Measurements from ENCODE around the gene DUT.

DUT gene

GRCh38 chr15:48371550-48371949 lies 40.3 kb downstream of the DUT start:
- no peak for DNase-seq (ENCODE audit: low read depth in 3 of 3)

- DNase-seq (ENCODE audit: low read depth in 3 of 3) = no peak
Observed at GRCh38 chr15:48371961-48372360, 40.7 kb downstream of the DUT start.

- DNase-seq (ENCODE audit: low read depth in 3 of 3) = no peak
Observed at GRCh38 chr15:48373821-48374451, 42.7 kb downstream of the DUT start.

- no peak for DNase-seq (ENCODE audit: low read depth in 3 of 3)
Observed at GRCh38 chr15:48374472-48374871, 43.2 kb downstream of the DUT start.

GRCh38 chr15:48375767-48376166 lies 44.5 kb downstream of the DUT start:
- no peak for DNase-seq (ENCODE audit: low read depth in 3 of 3)

- no peak for DNase-seq (ENCODE audit: low read depth in 3 of 3)
Observed at GRCh38 chr15:48380198-48380597, 49.0 kb downstream of the DUT start.

- no peak for DNase-seq (ENCODE audit: low read depth in 3 of 3)
Observed at GRCh38 chr15:48381861-48382260, 50.6 kb downstream of the DUT start.

GRCh38 chr15:48383031-48383430 lies 51.8 kb downstream of the DUT start:
- DNase-seq (ENCODE audit: low read depth in 3 of 3) = no peak

GRCh38 chr15:48384616-48385015 lies 53.4 kb downstream of the DUT start:
- no peak for DNase-seq (ENCODE audit: low read depth in 3 of 3)

GRCh38 chr15:48385031-48385830 lies 54.0 kb downstream of the DUT start:
- no peak for DNase-seq (ENCODE audit: low read depth in 3 of 3)

- DNase-seq (ENCODE audit: low read depth in 3 of 3) = no peak
Observed at GRCh38 chr15:48388016-48388851, 57.0 kb downstream of the DUT start.

- no peak for DNase-seq (ENCODE audit: low read depth in 3 of 3)
Observed at GRCh38 chr15:48388910-48389309, 57.7 kb downstream of the DUT start.

GRCh38 chr15:48389691-48390143 lies 58.5 kb downstream of the DUT start:
- DNase-seq (ENCODE audit: low read depth in 3 of 3) = no peak

GRCh38 chr15:48391950-48392349 lies 60.7 kb downstream of the DUT start:
- DNase-seq (ENCODE audit: low read depth in 3 of 3) = no peak

GRCh38 chr15:48392356-48392755 lies 61.1 kb downstream of the DUT start:
- DNase-seq (ENCODE audit: low read depth in 3 of 3) = no peak

All from stimulated activated CD4-positive, alpha-beta T cell treated with anti-CD3 and anti-CD28 coated beads, TNF-alpha, amount 100 ng/mL, for 48 hours (primary cell).